B cell (primary cell): ENCODE data around the gene KRT28. TPM values are rescaled to one million over a fixed set of nuclear protein-coding genes. Genes with fewer than 3 reads are reported as not detected.

Experiments used
- ATAC-seq: fragments of 200-7000 bp; cut with Tn5 transposase; one replicate; pipeline ENCODE4 v1.10.0; 2021; ENCODE audit warnings: low read depth, mild to moderate bottlenecking, moderate number of reproducible peaks, moderate library complexity
- CTCF ChIA-PET: fragments of 350-600 bp; sonication (Branson Sonifier 250); formaldehyde crosslinking; loops from one replicate; lab custom pipeline; 2021; ENCODE audit warnings: antibody characterized with exemption, inconsistent platforms; lab: Charles Lee
- POLR2A ChIA-PET: fragments of 350-600 bp; sonication (Branson Sonifier 250); formaldehyde crosslinking; loops from one replicate; lab custom pipeline; 2021; ENCODE audit warnings: antibody characterized with exemption; lab: Charles Lee
- DNase-seq: peaks from one replicate; pipeline ENCODE4 v3.0.0; 2013
- H2AFZ ChIP-seq: 2 replicates; pipeline ENCODE4 v1.6.1; 2012; ENCODE audit warnings: mild to moderate bottlenecking, low read depth, low read length; ENCODE audit not compliant: insufficient read depth, poor library complexity, severe bottlenecking
- H3K27ac ChIP-seq, 2 donors: 1 replicate in 1 of 2; 2 replicates in 1 of 2; pipeline ENCODE4 v1.5.1; 2012 to 2013; ENCODE audit warnings: low read length in 2 of 2, mild to moderate bottlenecking in 2 of 2, moderate library complexity in 1 of 2
- H3K27me3 ChIP-seq, 4 experiments: fragments of 200-600 bp in 1 of 4; sonication (generic) in 1 of 4; replicated peaks in 1 of 4; 1 replicate in 2 of 4; 2 replicates in 2 of 4; pipeline versions ENCODE4 v1.6.1 to v1.7.0; 2013 to 2016; ENCODE audit warnings: low read length in 3 of 4, mild to moderate bottlenecking in 2 of 4, mixed read lengths in 1 of 4, moderate library complexity in 1 of 4; ENCODE audit not compliant: insufficient read depth in 4 of 4, control insufficient read depth in 3 of 4; ENCODE audit errors: control extremely low read depth in 1 of 4
- H3K36me3 ChIP-seq, 2 experiments: replicated peaks in 1 of 2; 1 replicate in 1 of 2; 2 replicates in 1 of 2; pipeline versions ENCODE4 v1.6.1 to v1.7.1; 2013; ENCODE audit warnings: low read length in 1 of 2; ENCODE audit not compliant: insufficient read depth in 2 of 2, control insufficient read depth in 1 of 2; ENCODE audit errors: control extremely low read depth in 1 of 2, extremely low read depth in 1 of 2
- H3K4me1 ChIP-seq, 2 donors: fragments of 200-600 bp in 1 of 2; sonication (generic) in 1 of 2; 1 replicate in 1 of 2; 2 replicates in 1 of 2; pipeline versions ENCODE4 v1.5.1 to v1.6.1; 2013 to 2017; ENCODE audit warnings: low read length in 2 of 2; ENCODE audit not compliant: control insufficient read depth in 2 of 2, insufficient read depth in 2 of 2
- H3K4me2 ChIP-seq: replicated peaks from 2 replicates; pipeline ENCODE3; 2012; ENCODE audit warnings: mild to moderate bottlenecking, low read depth, low read length; ENCODE audit not compliant: poor library complexity, severe bottlenecking
- H3K4me3 ChIP-seq, 5 experiments: fragments of 200-600 bp in 1 of 5; sonication (generic) in 1 of 5; 1 replicate in 3 of 5; 2 replicates in 2 of 5; pipeline versions ENCODE4 v1.5.1 to v1.7.0; 2011 to 2016; ENCODE audit warnings: low read length in 4 of 5, mild to moderate bottlenecking in 4 of 5, low read depth in 2 of 5, control low read depth in 1 of 5, moderate library complexity in 1 of 5; ENCODE audit not compliant: insufficient read depth in 1 of 5; ENCODE audit errors: control extremely low read depth in 1 of 5, extremely low read depth in 1 of 5
- H3K79me2 ChIP-seq: fragments of 200-600 bp; sonication (generic); one replicate; pipeline ENCODE4 v1.6.0; 2016; ENCODE audit warnings: low read length; ENCODE audit not compliant: control insufficient read depth, insufficient read depth
- H3K9ac ChIP-seq: fragments of 200-600 bp; sonication (generic); 2 replicates; pipeline ENCODE4 v1.6.1; 2017; ENCODE audit warnings: mild to moderate bottlenecking, low read length, moderate library complexity
- H3K9me3 ChIP-seq, 3 donors: one replicate each; pipeline versions ENCODE4 v1.6.1 to v1.7.1; 2013; ENCODE audit warnings: low read length in 2 of 3; ENCODE audit not compliant: control insufficient read depth in 2 of 3, insufficient read depth in 1 of 3; ENCODE audit errors: control extremely low read depth in 1 of 3
- H4K20me1 ChIP-seq: 2 replicates; pipeline ENCODE4 v1.6.0; 2012; ENCODE audit warnings: mild to moderate bottlenecking, low read length; ENCODE audit not compliant: insufficient read depth, control insufficient read depth, poor library complexity, severe bottlenecking
- H3K27ac Mint-ChIP-seq: one replicate; pipeline ENCODE4 v1.8.0; 2021; ENCODE audit warnings: mixed read lengths
- H3K27me3 Mint-ChIP-seq: one replicate; pipeline ENCODE4 v1.8.0; 2021; ENCODE audit warnings: mixed read lengths
- H3K4me1 Mint-ChIP-seq: one replicate; pipeline ENCODE4 v1.8.0; 2021; ENCODE audit warnings: mixed read lengths
- H3K4me3 Mint-ChIP-seq: one replicate; pipeline ENCODE4 v1.8.0; 2021; ENCODE audit warnings: mixed read lengths
- H3K9me3 Mint-ChIP-seq: one replicate; pipeline ENCODE4 v1.8.0; 2022; ENCODE audit warnings: mixed read lengths; ENCODE audit not compliant: insufficient read depth
- EZH2 ChIP-seq: IDR thresholded peaks from 2 replicates; pipeline ENCODE4 v1.6.1; 2012; ENCODE audit warnings: borderline replicate concordance, low read depth, mild to moderate bottlenecking, moderate library complexity, low read length; ENCODE audit not compliant: insufficient read depth, poor library complexity, severe bottlenecking
- WGBS: methylation state at CpG from one replicate; pipeline ENCODE4 v1.1.5; 2013; ENCODE audit warnings: missing lambda C conversion rate; ENCODE audit not compliant: insufficient coverage; 5-methylcytosine and 5-hydroxymethylcytosine counted together
- intact Hi-C: fragments of 100-400 bp; cut with micrococcal nuclease; formaldehyde crosslinking; loops from one replicate; pipeline ENCODE4 v1.10.0; 2022
- polyA plus RNA-seq: library from polyadenylated mRNA; depleted of rRNA; stranded (reverse); fragments of >200 nt; gene quantifications from 2 replicates; pipeline ENCODE4 v1.2.3, GENCODE V29; 2012
- total RNA-seq, 2 donors: library from RNA; stranded (reverse); fragments of 120-200 nt in 1 of 2; gene quantifications; 1 replicate in 1 of 2; 2 replicates in 1 of 2; pipeline versions ENCODE4 v1.2.3 to v1.2.4, GENCODE V29; 2013 to 2022
- TF ChIP-seq, protein P1 (sequence below): fragments of 200-600 bp; IDR thresholded peaks from one replicate; pipeline ENCODE4 v1.8.0; 2022; ENCODE audit warnings: antibody characterized with exemption, mild to moderate bottlenecking

KRT28 gene
- total and polyA plus RNA-seq, 2 donors (not counting 1 experiment from before 2014, with no cell fraction given) = not detected

DNA sequence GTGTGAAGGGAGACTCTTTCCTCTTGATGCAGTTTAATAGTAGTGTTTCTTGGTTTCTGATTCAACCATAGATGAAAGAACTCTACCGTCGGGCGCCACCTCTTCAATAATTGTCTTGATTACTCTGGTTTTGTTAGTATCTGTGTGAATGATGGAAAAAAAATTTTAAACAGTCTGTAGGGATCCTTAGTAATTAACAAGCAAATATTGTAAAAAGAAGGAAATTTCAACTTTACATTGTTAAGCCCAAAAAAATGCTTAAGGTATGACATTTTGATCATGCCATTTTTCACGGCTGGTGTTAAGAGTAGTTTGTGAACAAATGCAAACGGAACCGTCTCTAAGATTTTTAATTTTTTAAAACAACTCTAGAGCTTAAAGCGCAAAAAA lies 18.6 kb upstream of the KRT28 start:
- H3K27me3 Mint-ChIP-seq = peaks cover 20% of the 10 kb centered on the region
- intact Hi-C loops = loop anchor here (1.0 to 10.0 kb wide), 6 partner anchors 90 to 1364 kb away; partner anchors contain the start of genes CCR7, DNAJC7 and KCNH4
- no peak for TF ChIP-seq EZH2
- Histone ChIP-seq H2AFZ (peak overlapping the region; percentile 96), H3K4me1 (peaks cover 8 to 13% of the 10 kb centered on the region in 2 donors), H3K4me3 (peak overlapping the region; percentile 50 to 95 (median 71)), H3K9me3 (peaks cover 0 to 4% (median 3%) of the 10 kb centered on the region in 3 donors), H3K27me3 (peaks cover 0 to 6% (median 1%) of the 10 kb centered on the region in 4 experiments), H4K20me1 (no peaks in the 10 kb centered on the region), H3K79me2 (no peaks in the 10 kb centered on the region), H3K36me3 (peaks cover 0 to 12% of the 10 kb centered on the region in 2 experiments), H3K9ac (peak overlapping the region; percentile 91), H3K4me2 (peak overlapping the region; percentile 79), H3K27ac (peak overlapping the region; percentile 45 to 86)
- H3K4me1 Mint-ChIP-seq = peaks cover 17% of the 10 kb centered on the region
- ChIA-PET CTCF (interaction anchor here (0.6 to 2.2 kb wide), 10 partner anchors 15 to 847 kb away, joined by 3 to 8 read pairs (median 4); no protein-coding TSS in a partner anchor), POLR2A (interaction anchor here (0.9 to 1.2 kb wide), 3 partner anchors 171 to 848 kb away, joined by 3 to 5 read pairs (median 5); partner anchors contain the start of genes KRTAP16-1 and SMARCE1)
- DNase-seq (no peak), ATAC-seq (no peak)
- peak overlapping the region; percentile 89 for H3K4me3 Mint-ChIP-seq
- WGBS = 0% methylated on average over 1 of the region's 7 CpGs
- H3K27ac Mint-ChIP-seq = peak overlapping the region; percentile 85
- H3K9me3 Mint-ChIP-seq = peaks cover 6% of the 10 kb centered on the region

DNA sequence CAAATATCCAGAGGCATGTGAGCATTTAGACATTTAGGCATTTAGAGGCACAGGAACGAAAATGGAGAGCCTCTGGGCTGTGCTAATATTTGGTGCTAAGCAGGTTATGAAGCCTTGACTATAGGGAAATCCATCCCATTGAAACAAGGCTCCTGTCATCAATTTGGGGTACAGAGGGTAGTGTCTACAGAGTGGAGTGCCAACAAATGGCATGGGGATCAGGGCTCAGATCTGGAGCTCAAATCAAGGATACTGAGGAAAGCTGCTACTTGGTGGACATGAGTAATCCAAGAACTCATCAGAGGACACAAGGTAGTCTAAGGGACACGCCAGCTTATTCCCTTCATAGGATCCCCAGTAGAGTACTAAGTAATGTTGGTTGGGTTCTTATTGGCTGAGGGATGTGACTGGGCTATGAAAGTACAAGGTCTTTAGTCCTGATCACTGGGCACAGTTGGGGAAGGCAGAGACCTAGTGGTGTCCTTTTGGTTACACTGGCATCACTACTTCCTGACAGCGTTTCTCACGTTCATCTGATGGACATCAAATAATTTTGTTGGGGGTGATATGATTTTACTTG lies 17.4 kb upstream of the KRT28 start:
- no peak overlapping the region for H3K9ac ChIP-seq
- H3K27ac Mint-ChIP-seq = no peak overlapping the region
- intact Hi-C loops = loop anchor here (5.0 to 10.0 kb wide), 4 partner anchors 252 to 1365 kb away; partner anchors contain the start of genes CCR7, DNAJC7 and KCNH4

More for the DNA sequence above, 17.4 kb upstream of the KRT28 start:
- H3K79me2 ChIP-seq = no peaks in the 10 kb centered on the region
- TF ChIP-seq, protein P1, sequence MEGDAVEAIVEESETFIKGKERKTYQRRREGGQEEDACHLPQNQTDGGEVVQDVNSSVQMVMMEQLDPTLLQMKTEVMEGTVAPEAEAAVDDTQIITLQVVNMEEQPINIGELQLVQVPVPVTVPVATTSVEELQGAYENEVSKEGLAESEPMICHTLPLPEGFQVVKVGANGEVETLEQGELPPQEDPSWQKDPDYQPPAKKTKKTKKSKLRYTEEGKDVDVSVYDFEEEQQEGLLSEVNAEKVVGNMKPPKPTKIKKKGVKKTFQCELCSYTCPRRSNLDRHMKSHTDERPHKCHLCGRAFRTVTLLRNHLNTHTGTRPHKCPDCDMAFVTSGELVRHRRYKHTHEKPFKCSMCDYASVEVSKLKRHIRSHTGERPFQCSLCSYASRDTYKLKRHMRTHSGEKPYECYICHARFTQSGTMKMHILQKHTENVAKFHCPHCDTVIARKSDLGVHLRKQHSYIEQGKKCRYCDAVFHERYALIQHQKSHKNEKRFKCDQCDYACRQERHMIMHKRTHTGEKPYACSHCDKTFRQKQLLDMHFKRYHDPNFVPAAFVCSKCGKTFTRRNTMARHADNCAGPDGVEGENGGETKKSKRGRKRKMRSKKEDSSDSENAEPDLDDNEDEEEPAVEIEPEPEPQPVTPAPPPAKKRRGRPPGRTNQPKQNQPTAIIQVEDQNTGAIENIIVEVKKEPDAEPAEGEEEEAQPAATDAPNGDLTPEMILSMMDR = no peak
- no peak overlapping the region for H3K4me3 ChIP-seq
- no peak for ATAC-seq
- CTCF ChIA-PET = interaction anchor here (0.9 to 1.3 kb wide), 2 partner anchors 732 to 846 kb away, joined by 3 to 5 read pairs; no protein-coding TSS in a partner anchor
- POLR2A ChIA-PET = no interaction called here
- peaks cover 6% of the 10 kb centered on the region for H3K9me3 Mint-ChIP-seq
- peak overlapping the region; percentile 69 for H3K4me3 Mint-ChIP-seq
- peaks cover 0 to 12% of the 10 kb centered on the region in 2 experiments for H3K36me3 ChIP-seq
- WGBS = 98% methylated on average over 4 of the region's 4 CpGs
- peaks cover 25% of the 10 kb centered on the region for H3K27me3 Mint-ChIP-seq
- no peak overlapping the region for H2AFZ ChIP-seq
- peaks cover 8 to 13% of the 10 kb centered on the region in 2 donors for H3K4me1 ChIP-seq
- no peak for DNase-seq
- H3K9me3 ChIP-seq = peaks cover 0 to 4% (median 3%) of the 10 kb centered on the region in 3 donors
- H3K27me3 ChIP-seq = peaks cover 0 to 11% (median 8%) of the 10 kb centered on the region in 4 experiments
- peaks cover 17% of the 10 kb centered on the region for H3K4me1 Mint-ChIP-seq
- no peaks in the 10 kb centered on the region for H4K20me1 ChIP-seq
- no peak overlapping the region for H3K27ac ChIP-seq
- no peak overlapping the region for H3K4me2 ChIP-seq
